HepG2 (cell line): ENCODE results near the gene NAV3.

Source experiments
- ELF1 ChIP-seq: sonication (generic); formaldehyde crosslinking; IDR thresholded peaks from 2 replicates; pipeline ENCODE4 v1.4.0; 2020; ENCODE audit warnings: missing genetic modification reagents
- ZNF703 ChIP-seq: sonication (generic); formaldehyde crosslinking; IDR thresholded peaks from 2 replicates; pipeline ENCODE4 v1.5.1; 2020; ENCODE audit warnings: missing genetic modification reagents, mild to moderate bottlenecking, moderate library complexity, borderline replicate concordance
- TF ChIP-seq, protein P1 (sequence below), 2 experiments: IDR thresholded peaks; 2 replicates each; pipeline ENCODE4 v1.6.1; 2011 to 2012; ENCODE audit warnings: low read length in 2 of 2, borderline replicate concordance in 1 of 2, low read depth in 1 of 2, mild to moderate bottlenecking in 1 of 2, moderate library complexity in 1 of 2
- TF ChIP-seq, protein P2 (sequence below), 2 experiments: sonication (generic) in 1 of 2; formaldehyde crosslinking in 1 of 2; IDR thresholded peaks; 2 replicates each; pipeline versions ENCODE4 v1.5.1 to v1.6.1; 2011 to 2020; ENCODE audit warnings: borderline replicate concordance in 1 of 2, low read depth in 1 of 2, low read length in 1 of 2, mild to moderate bottlenecking in 1 of 2, missing genetic modification reagents in 1 of 2, moderate library complexity in 1 of 2

DNA sequence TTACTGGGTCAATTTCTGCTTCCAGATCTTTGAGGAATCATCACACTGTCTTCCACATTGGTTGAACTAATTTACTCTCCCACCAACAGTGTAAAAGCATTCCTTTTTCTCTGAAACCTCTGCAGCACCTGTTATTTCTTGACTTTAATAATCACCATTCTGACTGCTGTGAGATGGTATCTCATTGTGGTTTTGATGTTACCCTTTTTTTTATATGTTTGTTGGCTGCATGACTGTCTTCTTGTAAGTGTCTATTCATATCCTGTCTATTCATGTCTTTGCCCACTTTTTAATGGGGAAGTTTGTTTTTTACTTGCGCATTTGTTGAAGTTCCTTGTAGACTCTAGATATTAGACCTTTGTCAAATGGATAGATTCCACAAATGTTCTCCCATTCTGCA, 324.9 kb downstream of the NAV3 start:
- TF ChIP-seq ZNF703 (no peak), ELF1 (CRISPR knock-in tag) (no peak)
- TF ChIP-seq, protein P1, sequence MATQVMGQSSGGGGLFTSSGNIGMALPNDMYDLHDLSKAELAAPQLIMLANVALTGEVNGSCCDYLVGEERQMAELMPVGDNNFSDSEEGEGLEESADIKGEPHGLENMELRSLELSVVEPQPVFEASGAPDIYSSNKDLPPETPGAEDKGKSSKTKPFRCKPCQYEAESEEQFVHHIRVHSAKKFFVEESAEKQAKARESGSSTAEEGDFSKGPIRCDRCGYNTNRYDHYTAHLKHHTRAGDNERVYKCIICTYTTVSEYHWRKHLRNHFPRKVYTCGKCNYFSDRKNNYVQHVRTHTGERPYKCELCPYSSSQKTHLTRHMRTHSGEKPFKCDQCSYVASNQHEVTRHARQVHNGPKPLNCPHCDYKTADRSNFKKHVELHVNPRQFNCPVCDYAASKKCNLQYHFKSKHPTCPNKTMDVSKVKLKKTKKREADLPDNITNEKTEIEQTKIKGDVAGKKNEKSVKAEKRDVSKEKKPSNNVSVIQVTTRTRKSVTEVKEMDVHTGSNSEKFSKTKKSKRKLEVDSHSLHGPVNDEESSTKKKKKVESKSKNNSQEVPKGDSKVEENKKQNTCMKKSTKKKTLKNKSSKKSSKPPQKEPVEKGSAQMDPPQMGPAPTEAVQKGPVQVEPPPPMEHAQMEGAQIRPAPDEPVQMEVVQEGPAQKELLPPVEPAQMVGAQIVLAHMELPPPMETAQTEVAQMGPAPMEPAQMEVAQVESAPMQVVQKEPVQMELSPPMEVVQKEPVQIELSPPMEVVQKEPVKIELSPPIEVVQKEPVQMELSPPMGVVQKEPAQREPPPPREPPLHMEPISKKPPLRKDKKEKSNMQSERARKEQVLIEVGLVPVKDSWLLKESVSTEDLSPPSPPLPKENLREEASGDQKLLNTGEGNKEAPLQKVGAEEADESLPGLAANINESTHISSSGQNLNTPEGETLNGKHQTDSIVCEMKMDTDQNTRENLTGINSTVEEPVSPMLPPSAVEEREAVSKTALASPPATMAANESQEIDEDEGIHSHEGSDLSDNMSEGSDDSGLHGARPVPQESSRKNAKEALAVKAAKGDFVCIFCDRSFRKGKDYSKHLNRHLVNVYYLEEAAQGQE (IDR thresholded peaks at IDR 0.05; ENCODE audit: borderline replicate concordance in 1 of 2, low read depth in 1 of 2, low read length in 2 of 2) = no peak
- TF ChIP-seq, protein P2, sequence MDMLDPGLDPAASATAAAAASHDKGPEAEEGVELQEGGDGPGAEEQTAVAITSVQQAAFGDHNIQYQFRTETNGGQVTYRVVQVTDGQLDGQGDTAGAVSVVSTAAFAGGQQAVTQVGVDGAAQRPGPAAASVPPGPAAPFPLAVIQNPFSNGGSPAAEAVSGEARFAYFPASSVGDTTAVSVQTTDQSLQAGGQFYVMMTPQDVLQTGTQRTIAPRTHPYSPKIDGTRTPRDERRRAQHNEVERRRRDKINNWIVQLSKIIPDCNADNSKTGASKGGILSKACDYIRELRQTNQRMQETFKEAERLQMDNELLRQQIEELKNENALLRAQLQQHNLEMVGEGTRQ (IDR thresholded peaks at IDR 0.05; ENCODE audit: low read depth, low read length) = no peak
- TF ChIP-seq, protein P2 (CRISPR knock-in tag; IDR thresholded peaks at IDR 0.05; ENCODE audit: borderline replicate concordance) = no peak
